GM12878 (cell line): Measurements from ENCODE around the gene KCNH6.

Experiments
- POU2F2 ChIP-seq: IDR thresholded peaks from 3 replicates; pipeline ENCODE4 v1.6.1; 2011; ENCODE audit warnings: low read depth, mild to moderate bottlenecking, low read length, borderline replicate concordance
- YBX1 ChIP-seq: fragments of 450-650 bp; IDR thresholded peaks from 2 replicates; pipeline ENCODE4 v1.6.1; 2016; ENCODE audit warnings: antibody characterized with exemption

DNA sequence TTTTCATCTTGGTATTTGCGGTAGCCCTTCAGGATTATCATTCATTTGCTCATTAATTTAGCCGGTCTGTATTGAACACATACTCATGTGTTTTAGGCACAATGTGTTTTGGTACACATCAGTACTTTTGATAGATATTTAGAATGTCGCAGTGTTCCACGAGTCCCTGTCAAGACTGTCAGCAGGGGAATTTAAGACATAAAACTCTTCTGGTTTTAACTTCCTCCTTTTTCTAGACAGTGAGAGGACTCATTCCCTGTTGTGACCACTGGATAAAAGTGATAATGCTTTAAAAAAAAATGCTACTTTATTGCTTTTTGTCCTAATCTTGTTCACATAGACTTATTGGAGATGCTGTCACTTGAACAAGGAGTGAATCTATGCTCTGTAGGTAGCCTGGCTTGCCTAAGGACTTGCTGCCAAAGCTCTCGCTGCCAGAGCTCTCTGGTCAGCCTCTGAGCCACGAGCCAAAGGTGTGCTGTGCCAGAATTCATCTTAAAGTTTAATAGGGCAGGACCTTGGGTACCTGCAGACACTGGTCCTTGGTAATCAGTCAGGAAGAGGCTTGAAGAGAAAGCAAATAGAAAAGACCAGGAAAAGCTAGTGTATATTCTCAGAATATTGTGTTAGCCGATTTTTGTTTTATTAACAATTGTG is 32.5 kb downstream of the KCNH6 start:
- TF ChIP-seq POU2F2 (no peak), YBX1 (no peak)
